Stimulated activated naive CD4-positive, alpha-beta T cell (primary cell): ENCODE data around the gene TCF15.

Source experiments
- DNase-seq, 6 experiments: peaks; one replicate each; lab custom pipeline; 2025; lab: John Stamatoyannopoulos, UW

TCF15 gene

GRCh38 chr20:611047-611842 lies 1.1 kb upstream of the TCF15 start:
- no peak for DNase-seq

- DNase-seq: no peak
These were observed 641 bp downstream of the TCF15 start for GRCh38 chr20:609371-609964.

- DNase-seq: no peak
These were observed 1.1 kb downstream of the TCF15 start for GRCh38 chr20:608970-609369.

- DNase-seq: no peak
These were observed 2.6 kb downstream of the TCF15 start for GRCh38 chr20:607476-607875.

GRCh38 chr20:605237-605636 lies 4.9 kb downstream of the TCF15 start:
- DNase-seq: no peak

- no peak for DNase-seq
These were observed 6.9 kb downstream of the TCF15 start for GRCh38 chr20:603116-603640.

GRCh38 chr20:602111-602970 lies 7.8 kb downstream of the TCF15 start:
- no peak for DNase-seq

GRCh38 chr20:600736-601135 lies 9.4 kb downstream of the TCF15 start:
- no peak for DNase-seq

- DNase-seq: no peak
These were observed 10.0 kb downstream of the TCF15 start for GRCh38 chr20:600141-600540.

- no peak for DNase-seq
These were observed 11.8 kb downstream of the TCF15 start for GRCh38 chr20:598133-598850.

GRCh38 chr20:597560-597959 lies 12.5 kb downstream of the TCF15 start:
- DNase-seq: no peak

- DNase-seq: no peak
These were observed 14.5 kb downstream of the TCF15 start for GRCh38 chr20:595330-596308.

GRCh38 chr20:592506-592905 lies 17.6 kb downstream of the TCF15 start:
- DNase-seq: no peak

- DNase-seq: no peak
These were observed 18.2 kb downstream of the TCF15 start for GRCh38 chr20:591941-592340.

GRCh38 chr20:588932-589672 lies 21.0 kb downstream of the TCF15 start:
- DNase-seq: no peak

GRCh38 chr20:588476-588875 lies 21.6 kb downstream of the TCF15 start:
- DNase-seq: no peak

GRCh38 chr20:584971-585301 lies 25.2 kb downstream of the TCF15 start:
- DNase-seq: no peak

GRCh38 chr20:584161-584970 lies 25.7 kb downstream of the TCF15 start:
- DNase-seq: no peak

- DNase-seq: no peak
These were observed 27.9 kb downstream of the TCF15 start for GRCh38 chr20:582204-582603.
